Activated naive CD8-positive, alpha-beta T cell treated with anti-CD3 and anti-CD28 coated beads for 36 hours (primary cell): ENCODE data around the gene CACHD1. TPM values are rescaled to one million over a fixed set of nuclear protein-coding genes. Genes with fewer than 3 reads are reported as not detected.

Source experiments
- DNase-seq: peaks from one replicate; pipeline ENCODE4 v3.0.0; 2021
- H3K27ac Mint-ChIP-seq: one replicate; pipeline ENCODE4 v1.8.0; 2022; ENCODE audit warnings: mild to moderate bottlenecking, moderate library complexity, mixed read lengths
- H3K27me3 Mint-ChIP-seq: one replicate; pipeline ENCODE4 v1.8.0; 2022; ENCODE audit warnings: mild to moderate bottlenecking, mixed read lengths
- H3K36me3 Mint-ChIP-seq: one replicate; pipeline ENCODE4 v1.8.0; 2021; ENCODE audit warnings: mild to moderate bottlenecking, mixed read lengths
- H3K4me1 Mint-ChIP-seq: one replicate; pipeline ENCODE4 v1.8.0; 2021; ENCODE audit warnings: mixed read lengths
- H3K4me3 Mint-ChIP-seq: one replicate; pipeline ENCODE4 v1.8.0; 2022; ENCODE audit warnings: mild to moderate bottlenecking, moderate library complexity, mixed read lengths
- H3K9me3 Mint-ChIP-seq: one replicate; pipeline ENCODE4 v1.8.0; 2022; ENCODE audit warnings: mixed read lengths
- total RNA-seq, 2 experiments: library from RNA; stranded (reverse); gene quantifications; one replicate each; pipeline ENCODE4 v1.2.3, GENCODE V29; 2021

CACHD1 gene
- total RNA-seq, 2 experiments from 2014 or later: 3.3 to 3.4 TPM

DNA sequence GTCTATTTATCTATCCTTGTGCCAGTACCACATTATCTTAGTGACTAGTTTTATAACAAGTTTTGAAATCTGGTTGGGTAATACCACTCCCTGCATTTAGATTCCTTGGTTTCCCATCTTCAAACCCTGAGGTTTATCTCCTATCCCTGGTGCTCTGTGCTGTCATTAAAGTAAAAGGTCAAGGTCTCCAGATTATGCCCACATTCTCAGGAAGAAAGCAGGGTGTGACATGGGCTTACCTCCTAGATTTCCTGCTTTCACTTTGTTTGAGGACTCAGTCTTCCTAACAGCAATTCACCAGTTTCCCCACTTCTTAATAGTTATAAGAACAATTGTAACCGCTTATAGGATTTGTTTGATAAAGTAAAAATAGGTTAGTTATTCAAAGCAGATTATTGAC is 86.0 kb downstream of the CACHD1 start:
- Mint-ChIP-seq H3K27me3 (no peaks in the 10 kb centered on the region), H3K27ac (no peak overlapping the region)

DNA sequence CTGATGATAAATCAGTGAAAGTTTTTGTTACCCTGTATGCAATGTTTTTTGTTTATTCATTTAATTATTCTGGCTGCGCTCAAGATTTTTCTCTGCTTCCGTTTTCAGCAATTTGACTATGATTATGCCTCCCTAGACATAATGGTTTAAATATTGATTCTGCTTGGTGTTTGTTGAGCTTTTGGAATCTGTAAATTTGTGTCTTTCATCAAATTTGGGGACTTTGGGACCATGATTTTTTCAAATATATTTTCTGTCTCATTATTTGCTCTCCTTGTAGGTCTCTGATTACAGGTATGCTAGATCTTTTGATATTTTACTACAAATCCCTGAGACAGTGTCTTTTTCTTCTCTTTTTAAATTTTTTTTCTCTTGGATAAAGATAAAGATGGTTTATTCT is 92.1 kb downstream of the CACHD1 start:
- Mint-ChIP-seq H3K27ac (no peak overlapping the region), H3K36me3 (peaks cover 23% of the 10 kb centered on the region), H3K4me3 (no peak overlapping the region), H3K9me3 (peaks cover 3% of the 10 kb centered on the region), H3K27me3 (no peaks in the 10 kb centered on the region), H3K4me1 (no peaks in the 10 kb centered on the region)
- DNase-seq: no peak

More for the DNA sequence above, 86.0 kb downstream of the CACHD1 start:
- Mint-ChIP-seq H3K4me1 (peaks cover 20% of the 10 kb centered on the region), H3K4me3 (no peak overlapping the region), H3K9me3 (no peaks in the 10 kb centered on the region), H3K36me3 (peaks cover 20% of the 10 kb centered on the region)
- DNase-seq: no peak

DNA sequence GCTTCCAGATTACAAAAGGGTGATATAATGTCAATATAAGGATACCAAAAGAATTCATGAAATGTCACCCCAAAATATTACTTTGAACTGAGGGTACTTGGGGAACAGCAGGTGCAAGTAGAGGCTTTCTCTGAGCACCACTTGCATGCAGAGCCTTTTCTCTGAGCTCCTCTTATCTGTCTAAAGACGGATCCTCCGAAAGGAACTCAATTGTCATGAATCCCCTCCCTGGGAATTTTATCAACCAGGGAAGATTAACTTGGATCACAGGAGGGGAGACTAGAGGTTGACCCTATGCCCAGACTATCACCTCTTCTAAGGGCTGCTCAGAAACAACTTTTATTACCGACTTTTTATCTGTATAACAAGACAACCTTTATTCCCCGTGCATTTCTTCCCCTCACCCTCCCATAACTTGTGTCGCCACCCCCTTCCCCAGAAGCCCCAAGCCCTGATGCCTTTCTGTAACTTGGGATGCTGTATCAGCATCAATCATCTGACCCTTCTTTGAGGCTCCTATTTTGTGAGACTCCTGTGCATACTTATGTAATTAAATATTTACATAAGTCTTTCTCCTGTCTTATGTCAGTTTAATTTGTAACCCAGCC is 94.1 kb downstream of the CACHD1 start:
- Mint-ChIP-seq H3K4me3 (no peak overlapping the region), H3K27me3 (no peaks in the 10 kb centered on the region), H3K36me3 (peaks cover 9% of the 10 kb centered on the region), H3K4me1 (no peaks in the 10 kb centered on the region), H3K27ac (no peak overlapping the region), H3K9me3 (peaks cover 3% of the 10 kb centered on the region)
- DNase-seq: no peak

DNA sequence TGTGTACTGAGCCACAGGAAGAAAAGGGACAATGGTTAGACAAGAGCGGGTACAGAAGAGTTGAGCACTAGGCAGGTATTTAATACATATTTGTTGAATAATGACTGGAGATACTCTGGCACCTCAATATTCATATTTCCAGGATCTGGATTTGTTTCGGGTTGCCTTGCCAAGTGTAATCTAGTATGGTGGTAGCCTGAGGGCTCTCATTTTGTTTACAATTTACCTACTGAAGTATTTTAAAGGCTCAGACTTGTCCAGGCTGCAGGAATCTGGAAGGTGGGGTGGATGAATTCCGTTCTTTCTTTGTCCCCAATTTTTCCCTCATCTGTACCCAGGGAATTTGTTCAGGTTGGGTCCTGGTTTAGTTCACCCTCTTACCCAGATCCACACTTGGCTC is 95.0 kb downstream of the CACHD1 start:
- Mint-ChIP-seq H3K4me3 (no peak overlapping the region), H3K27ac (no peak overlapping the region), H3K36me3 (peaks cover 4% of the 10 kb centered on the region), H3K27me3 (no peaks in the 10 kb centered on the region), H3K4me1 (no peaks in the 10 kb centered on the region), H3K9me3 (peaks cover 3% of the 10 kb centered on the region)
- DNase-seq: no peak

DNA sequence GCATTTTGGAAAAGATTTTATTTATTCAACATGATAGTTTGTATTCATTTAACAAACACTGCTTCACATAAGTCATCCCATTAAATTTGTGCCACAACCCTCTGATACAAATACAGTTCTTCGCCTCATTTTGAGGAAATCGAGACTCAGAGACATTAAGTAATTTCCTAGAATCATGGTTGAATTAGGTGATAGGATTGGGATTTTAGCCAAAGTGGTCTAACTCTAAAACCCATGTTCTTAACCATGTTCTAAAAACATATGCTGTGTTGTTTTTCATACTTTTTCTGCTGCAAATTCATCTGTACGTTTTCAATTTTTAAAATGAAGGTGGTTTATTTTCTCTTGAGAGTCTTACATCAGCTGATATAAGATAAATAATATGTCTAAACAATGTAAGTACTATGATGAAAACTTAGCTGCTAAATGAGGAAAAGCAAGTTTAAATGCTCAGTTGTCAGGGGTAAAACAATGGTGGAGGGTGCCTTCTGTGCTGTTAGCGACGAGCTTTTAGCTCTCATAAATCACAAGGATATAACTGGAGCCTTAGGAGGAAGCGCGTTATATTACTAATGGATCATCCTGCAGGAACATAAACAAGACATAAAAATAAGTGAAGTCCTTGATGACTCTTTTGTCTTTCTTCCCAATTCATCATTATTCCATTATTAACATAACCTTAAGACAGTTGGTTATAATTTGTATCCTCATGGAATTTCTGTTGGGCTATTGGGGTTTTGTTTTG is 97.7 kb downstream of the CACHD1 start:
- no peaks in the 10 kb centered on the region for H3K27me3 Mint-ChIP-seq
- no peaks in the 10 kb centered on the region for H3K9me3 Mint-ChIP-seq
- H3K36me3 Mint-ChIP-seq: no peaks in the 10 kb centered on the region
- no peaks in the 10 kb centered on the region for H3K4me1 Mint-ChIP-seq
- H3K27ac Mint-ChIP-seq: no peak overlapping the region
- H3K4me3 Mint-ChIP-seq: no peak overlapping the region
- DNase-seq: no peak

DNA sequence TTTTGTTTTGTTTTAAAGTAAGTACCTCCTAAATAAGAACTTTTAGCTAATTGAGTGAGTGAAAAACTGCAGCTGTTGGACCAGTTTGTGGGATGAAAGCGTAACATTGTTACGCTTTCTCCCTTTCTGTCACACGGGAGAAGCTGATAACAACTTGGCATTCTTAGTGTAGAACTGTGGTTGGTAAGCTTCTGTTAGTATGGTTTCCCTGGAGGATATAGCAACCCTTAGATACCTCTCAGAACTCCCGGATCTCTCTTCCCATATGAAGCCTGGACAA is 98.2 kb downstream of the CACHD1 start:
- H3K4me3 Mint-ChIP-seq: no peak overlapping the region
- no peaks in the 10 kb centered on the region for H3K27me3 Mint-ChIP-seq
- no peaks in the 10 kb centered on the region for H3K36me3 Mint-ChIP-seq
- no peak for DNase-seq
- H3K4me1 Mint-ChIP-seq: no peaks in the 10 kb centered on the region
- H3K27ac Mint-ChIP-seq: no peak overlapping the region
- no peaks in the 10 kb centered on the region for H3K9me3 Mint-ChIP-seq

DNA sequence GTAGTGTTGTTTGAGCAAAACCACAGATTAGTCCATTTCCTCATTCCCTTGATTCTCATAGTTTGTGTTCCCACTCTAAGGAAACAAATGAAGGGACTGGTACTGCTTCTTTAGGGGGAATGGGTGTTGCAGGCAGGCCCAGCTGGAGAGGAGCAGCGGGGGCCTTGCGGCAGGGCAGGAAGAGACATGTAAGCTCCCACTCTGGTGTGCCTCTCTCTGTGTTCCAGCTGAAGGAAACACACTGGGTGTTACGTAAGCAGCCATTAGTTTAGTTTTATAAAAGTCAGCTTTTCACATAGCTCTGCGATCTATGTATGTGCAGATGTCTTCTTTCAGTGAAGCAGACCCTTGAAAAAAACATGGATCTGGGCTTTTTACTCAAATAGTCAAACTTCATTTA is 99.5 kb downstream of the CACHD1 start:
- Mint-ChIP-seq H3K36me3 (peaks cover 2% of the 10 kb centered on the region), H3K9me3 (no peaks in the 10 kb centered on the region), H3K27me3 (no peaks in the 10 kb centered on the region), H3K27ac (no peak overlapping the region), H3K4me1 (no peaks in the 10 kb centered on the region), H3K4me3 (no peak overlapping the region)
- DNase-seq: no peak

DNA sequence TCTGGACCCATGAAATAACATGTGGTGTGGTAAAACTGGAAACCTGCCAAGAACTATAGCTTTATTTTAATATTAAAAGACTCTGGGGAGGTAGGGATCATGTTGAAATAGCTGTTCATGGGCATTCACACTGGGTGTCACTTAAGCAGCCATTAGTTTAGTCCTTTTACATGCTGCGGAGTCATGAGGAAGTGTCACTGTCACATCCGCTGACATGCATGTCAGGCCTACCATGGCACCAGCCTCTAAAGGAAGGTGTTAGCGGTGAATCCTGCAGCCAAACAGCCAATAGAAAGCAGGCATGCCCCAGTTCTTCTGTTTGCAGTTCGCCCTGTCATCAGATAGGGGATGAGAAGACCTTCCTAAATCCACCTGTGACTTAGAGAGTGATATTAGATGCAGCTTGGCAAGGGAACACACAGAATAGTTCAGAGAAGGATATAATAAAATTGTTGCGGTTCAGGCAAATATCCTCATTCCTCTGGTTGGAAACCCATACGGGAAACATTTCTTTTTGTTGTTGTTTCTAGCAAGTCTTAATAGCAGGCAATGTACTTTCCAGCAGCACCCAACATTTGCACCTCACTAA is 100.4 kb downstream of the CACHD1 start:
- no peak for DNase-seq
- H3K27me3 Mint-ChIP-seq: no peaks in the 10 kb centered on the region
- H3K27ac Mint-ChIP-seq: no peak overlapping the region
- no peaks in the 10 kb centered on the region for H3K9me3 Mint-ChIP-seq
- peaks cover 2% of the 10 kb centered on the region for H3K36me3 Mint-ChIP-seq
- H3K4me1 Mint-ChIP-seq: no peaks in the 10 kb centered on the region
- H3K4me3 Mint-ChIP-seq: no peak overlapping the region

DNA sequence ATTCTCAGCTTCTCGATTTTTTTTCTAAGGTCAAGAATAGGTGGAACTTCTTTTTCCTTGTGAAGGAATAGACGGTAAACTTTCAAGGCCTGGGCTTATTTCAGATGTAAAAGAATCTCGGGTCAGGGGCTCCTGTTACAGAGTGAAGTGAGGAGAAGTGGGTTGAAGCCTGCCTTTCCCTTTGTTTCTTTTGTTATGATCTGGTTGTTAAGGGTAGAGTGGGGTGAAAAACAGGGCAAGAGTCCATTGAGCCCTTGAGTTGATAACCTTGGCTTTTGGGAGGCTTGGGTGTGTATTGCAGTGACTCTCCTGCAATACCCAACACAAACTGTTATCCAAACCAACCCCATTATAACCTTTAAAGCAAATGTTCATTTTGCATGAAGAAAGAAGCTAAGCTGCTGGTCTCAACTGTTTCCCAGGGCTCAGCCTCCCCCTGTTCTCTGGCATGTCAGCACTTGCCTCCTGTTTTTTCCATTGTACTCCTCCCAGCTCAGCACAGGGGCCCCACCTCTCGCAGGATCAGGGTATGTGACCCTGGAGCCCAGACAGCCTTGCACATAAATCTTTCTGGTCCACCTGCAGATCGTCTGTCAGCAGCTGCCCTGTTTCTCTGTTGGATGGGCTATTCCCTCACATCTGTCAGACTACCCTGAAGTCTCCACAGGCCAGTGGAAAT is 102.4 kb downstream of the CACHD1 start:
- Mint-ChIP-seq H3K36me3 (peaks cover 2% of the 10 kb centered on the region), H3K27ac (no peak overlapping the region), H3K27me3 (no peaks in the 10 kb centered on the region), H3K4me1 (no peaks in the 10 kb centered on the region), H3K9me3 (no peaks in the 10 kb centered on the region), H3K4me3 (no peak overlapping the region)
- DNase-seq: no peak

DNA sequence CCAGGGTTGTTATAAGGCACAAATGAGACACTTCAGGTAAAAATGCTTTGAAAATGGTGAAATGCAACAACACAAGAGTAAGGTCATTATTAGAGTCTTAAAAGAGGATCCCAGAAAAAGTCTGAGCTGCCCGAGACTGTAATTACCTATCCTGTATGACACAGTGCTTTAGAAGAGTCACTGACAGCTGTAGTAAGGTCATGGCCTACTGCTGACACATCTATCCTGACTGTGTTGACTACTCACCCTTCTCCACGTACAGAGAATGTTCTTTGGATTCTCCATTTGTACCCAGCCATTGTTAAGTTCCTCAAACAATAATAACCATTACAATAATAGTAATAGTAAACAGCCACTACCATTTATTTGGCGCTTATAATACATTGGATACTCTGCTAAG is 104.4 kb downstream of the CACHD1 start:
- Mint-ChIP-seq H3K27me3 (no peaks in the 10 kb centered on the region), H3K4me3 (no peak overlapping the region), H3K9me3 (no peaks in the 10 kb centered on the region), H3K4me1 (no peaks in the 10 kb centered on the region), H3K36me3 (peaks cover 2% of the 10 kb centered on the region), H3K27ac (no peak overlapping the region)
- no peak for DNase-seq

DNA sequence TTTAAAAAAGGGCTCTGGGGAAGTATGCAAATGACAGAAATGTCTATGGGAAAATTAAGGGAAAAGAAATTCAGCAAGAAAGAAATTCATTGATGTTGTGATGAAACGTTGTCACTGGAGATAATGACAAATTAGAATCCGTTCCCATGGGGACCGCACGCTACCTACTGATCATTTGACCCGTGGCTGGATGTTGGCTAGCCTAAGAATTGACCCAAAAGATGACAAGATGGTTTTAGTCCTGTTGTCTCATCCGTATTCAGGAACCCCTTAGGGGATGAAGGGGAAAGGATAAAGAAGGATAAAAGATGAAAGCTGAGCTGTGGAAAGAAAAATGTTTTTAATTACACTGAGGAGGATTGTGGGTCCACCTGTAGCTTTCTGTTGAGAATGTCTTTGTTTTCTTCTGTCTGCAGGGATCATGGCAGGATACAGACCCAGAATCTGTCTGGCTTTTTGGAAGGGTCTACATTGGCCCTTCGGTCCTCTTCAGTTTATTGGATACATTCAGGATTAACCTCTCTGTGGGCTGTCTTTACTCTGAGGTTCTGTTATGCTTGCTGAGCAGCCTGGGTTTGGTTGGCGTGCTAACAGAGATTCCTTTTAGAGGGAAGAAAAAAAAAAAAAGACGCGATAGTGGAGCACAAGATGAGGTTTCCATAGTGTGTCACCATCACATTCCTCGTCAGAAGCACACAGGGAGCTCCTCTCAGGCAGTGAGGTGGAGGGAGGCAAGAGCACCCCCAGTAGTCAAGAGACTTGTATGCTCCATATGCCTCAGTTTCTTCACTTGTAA is 106.2 kb downstream of the CACHD1 start:
- no peaks in the 10 kb centered on the region for H3K9me3 Mint-ChIP-seq
- H3K27ac Mint-ChIP-seq: no peak overlapping the region
- H3K27me3 Mint-ChIP-seq: no peaks in the 10 kb centered on the region
- H3K4me3 Mint-ChIP-seq: no peak overlapping the region
- H3K4me1 Mint-ChIP-seq: no peaks in the 10 kb centered on the region
- peaks cover 2% of the 10 kb centered on the region for H3K36me3 Mint-ChIP-seq
- DNase-seq: no peak

DNA sequence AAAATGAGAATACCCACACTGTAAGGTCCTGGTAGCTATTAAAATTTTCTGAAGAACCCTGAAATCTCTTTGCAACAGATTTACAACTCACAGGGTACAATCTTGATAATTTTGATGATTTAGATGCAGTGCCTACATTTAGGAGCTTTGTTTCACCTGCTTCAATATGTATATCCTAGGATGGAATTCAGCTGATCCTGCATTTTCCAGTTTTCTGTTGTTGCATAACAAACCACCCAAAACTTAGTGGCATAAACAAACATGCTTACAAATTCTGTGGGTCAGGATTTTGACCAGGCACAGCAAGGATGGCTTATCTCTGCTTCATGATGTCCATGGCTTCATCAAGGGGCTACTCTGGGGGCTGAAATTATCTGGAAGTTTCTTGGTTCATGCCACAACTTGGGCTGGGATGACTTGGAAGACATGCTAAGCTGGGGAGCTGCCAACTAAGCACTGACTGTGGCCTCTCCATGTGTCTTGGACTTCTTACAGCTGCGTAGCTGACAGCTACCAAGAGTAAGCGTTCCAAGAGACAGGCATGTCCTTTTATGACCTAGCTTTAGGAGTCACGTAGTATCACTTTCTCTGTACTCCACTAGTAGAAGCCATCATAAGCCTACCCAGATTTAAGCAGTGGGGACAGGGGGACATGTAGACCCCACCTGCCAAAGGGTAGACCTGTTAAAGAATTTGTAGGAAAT is 108.5 kb downstream of the CACHD1 start:
- no peak overlapping the region for H3K27ac Mint-ChIP-seq
- H3K36me3 Mint-ChIP-seq: peaks cover 2% of the 10 kb centered on the region
- no peak for DNase-seq
- no peak overlapping the region for H3K4me3 Mint-ChIP-seq
- H3K27me3 Mint-ChIP-seq: no peaks in the 10 kb centered on the region
- H3K4me1 Mint-ChIP-seq: no peaks in the 10 kb centered on the region
- no peaks in the 10 kb centered on the region for H3K9me3 Mint-ChIP-seq

DNA sequence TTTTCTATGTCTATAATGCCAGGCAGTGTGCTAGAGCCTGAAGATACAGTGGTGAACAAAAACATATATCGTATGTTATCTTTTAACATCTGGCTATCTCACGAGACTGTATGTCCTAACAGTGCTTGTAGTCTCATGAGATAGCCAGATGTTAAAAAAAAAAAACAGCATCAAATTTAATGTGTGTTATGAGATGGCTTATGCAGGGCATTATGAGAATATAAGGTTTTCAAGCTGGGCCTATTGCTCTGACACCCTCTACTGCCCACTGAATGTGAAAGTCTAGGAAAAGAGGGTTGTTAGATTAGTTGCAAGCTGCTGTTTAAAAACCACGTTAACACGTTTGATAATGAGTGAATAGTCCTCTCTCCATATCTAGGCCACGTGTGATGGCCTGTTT is 109.8 kb downstream of the CACHD1 start:
- H3K27ac Mint-ChIP-seq: no peak overlapping the region
- no peaks in the 10 kb centered on the region for H3K27me3 Mint-ChIP-seq
- no peaks in the 10 kb centered on the region for H3K4me1 Mint-ChIP-seq
- H3K9me3 Mint-ChIP-seq: no peaks in the 10 kb centered on the region
- no peak overlapping the region for H3K4me3 Mint-ChIP-seq
- no peak for DNase-seq
- H3K36me3 Mint-ChIP-seq: no peaks in the 10 kb centered on the region

DNA sequence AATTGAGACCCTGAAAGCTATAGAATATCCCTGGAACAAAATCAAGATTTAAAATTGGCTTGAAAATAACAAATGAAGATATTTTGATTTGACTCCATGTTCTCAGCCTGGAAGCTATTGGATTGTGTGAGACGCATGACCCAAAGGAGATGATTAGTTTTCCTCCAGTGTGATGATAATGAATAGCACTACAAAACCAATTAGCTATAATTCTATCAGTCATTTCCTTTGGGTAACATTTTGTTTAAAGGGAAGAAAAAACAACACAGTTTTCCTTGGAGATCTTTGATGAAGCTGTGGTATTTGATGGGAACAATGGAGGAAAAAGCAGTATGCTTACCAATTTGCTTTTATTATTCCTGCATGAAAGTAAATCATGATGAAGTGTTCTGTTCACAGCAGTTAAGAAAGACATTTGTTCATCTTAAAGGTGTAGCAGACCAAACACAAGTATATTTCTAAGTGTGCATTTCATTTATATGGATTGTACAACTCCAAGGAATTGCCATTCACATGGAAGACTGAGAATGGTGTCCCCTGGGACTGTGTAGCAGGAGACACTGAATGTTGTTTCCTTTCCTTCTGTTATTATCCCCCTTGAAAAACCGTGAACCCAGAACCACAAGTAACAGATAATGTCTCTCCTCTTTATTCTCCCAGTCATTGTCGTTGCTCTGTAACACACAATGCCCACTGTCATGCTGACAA is 111.4 kb downstream of the CACHD1 start:
- H3K4me1 Mint-ChIP-seq: peaks cover 6% of the 10 kb centered on the region
- no peak overlapping the region for H3K4me3 Mint-ChIP-seq
- H3K27ac Mint-ChIP-seq: no peak overlapping the region
- no peaks in the 10 kb centered on the region for H3K27me3 Mint-ChIP-seq
- no peaks in the 10 kb centered on the region for H3K9me3 Mint-ChIP-seq
- H3K36me3 Mint-ChIP-seq: no peaks in the 10 kb centered on the region
- no peak for DNase-seq
